Loucy (cell line): ENCODE results near the gene COLQ.

ENCODE experiments used
- H2AFZ ChIP-seq: fragments of 200-600 bp; sonication (generic); 2 replicates; pipeline ENCODE4 v1.6.0; 2016; ENCODE audit warnings: antibody characterized with exemption, mild to moderate bottlenecking, low read length, moderate library complexity
- H3F3A ChIP-seq: fragments of 200-600 bp; 2 replicates; pipeline ENCODE4 v1.6.0; 2016; ENCODE audit warnings: antibody characterized with exemption, low read depth, mild to moderate bottlenecking
- H3K27me3 ChIP-seq: fragments of 200-600 bp; sonication (generic); 2 replicates; pipeline ENCODE4 v1.6.1; 2014; ENCODE audit warnings: low read length, mild to moderate bottlenecking; ENCODE audit not compliant: insufficient read depth, poor library complexity, severe bottlenecking
- H3K36me3 ChIP-seq: fragments of 200-600 bp; sonication (generic); 2 replicates; pipeline ENCODE4 v1.6.1; 2016; ENCODE audit warnings: low read length; ENCODE audit not compliant: insufficient read depth
- H3K4me1 ChIP-seq: fragments of 200-600 bp; sonication (generic); 2 replicates; pipeline ENCODE4 v1.5.1; 2014; ENCODE audit warnings: low read length, mild to moderate bottlenecking; ENCODE audit not compliant: insufficient read depth, poor library complexity, severe bottlenecking
- H3K4me2 ChIP-seq: fragments of 200-600 bp; sonication (generic); 2 replicates; pipeline ENCODE4 v1.6.0; 2014; ENCODE audit warnings: antibody characterized with exemption, low read length, low read depth, mild to moderate bottlenecking; ENCODE audit not compliant: poor library complexity, severe bottlenecking
- H3K4me3 ChIP-seq: fragments of 200-600 bp; sonication (generic); 2 replicates; pipeline ENCODE4 v1.5.1; 2014; ENCODE audit warnings: low read length, mild to moderate bottlenecking, mixed read lengths; ENCODE audit not compliant: poor library complexity, severe bottlenecking
- H3K79me2 ChIP-seq: fragments of 200-600 bp; sonication (generic); 2 replicates; pipeline ENCODE4 v1.6.1; 2014; ENCODE audit warnings: low read length; ENCODE audit not compliant: insufficient read depth
- H3K9ac ChIP-seq: fragments of 200-600 bp; sonication (generic); 2 replicates; pipeline ENCODE4 v1.6.0; 2014; ENCODE audit warnings: mild to moderate bottlenecking, low read depth, low read length, moderate library complexity; ENCODE audit not compliant: poor library complexity, severe bottlenecking
- H3K9me2 ChIP-seq: fragments of 200-600 bp; sonication (generic); replicated peaks from 2 replicates; pipeline ENCODE4 v1.6.1; 2016; ENCODE audit warnings: low read depth, low read length, mixed read lengths
- H3K9me3 ChIP-seq: fragments of 200-600 bp; sonication (generic); 2 replicates; pipeline ENCODE4 v1.6.1; 2014; ENCODE audit warnings: mild to moderate bottlenecking, antibody characterized with exemption, low read length, low read depth; ENCODE audit not compliant: insufficient read depth
- H4K20me1 ChIP-seq: fragments of 200-600 bp; sonication (generic); 2 replicates; pipeline ENCODE4 v1.6.0; 2014; ENCODE audit warnings: antibody characterized with exemption, low read length, mild to moderate bottlenecking; ENCODE audit not compliant: insufficient read depth, poor library complexity, severe bottlenecking
- CTCF ChIP-seq: fragments of 200-600 bp; sonication (generic); conservative IDR thresholded peaks from 2 replicates; pipeline ENCODE4 v1.5.1; 2014; ENCODE audit warnings: mild to moderate bottlenecking, antibody characterized with exemption, low read length
- EZH2phosphoT487 ChIP-seq: fragments of 200-600 bp; IDR thresholded peaks from 2 replicates; pipeline ENCODE4 v1.6.1; 2018; ENCODE audit warnings: antibody characterized with exemption, mild to moderate bottlenecking, moderate library complexity, borderline replicate concordance

The COLQ gene

GRCh38 chr3:15521573-15521965 lies at the start of gene COLQ:
Gene COLQ (minus strand): TSS chr3:15521706. CDS start chr3:15521625, 81 bp downstream.
- Histone ChIP-seq H3K9ac (peak within 1 kb of the TSS; percentile 28), H4K20me1 (no peaks in the 10 kb centered on the region), H3F3A (no peaks in the 10 kb centered on the region), H3K9me2 (no peaks in the 10 kb centered on the region), H3K36me3 (no peaks in the 10 kb centered on the region), H3K4me3 (peak within 1 kb of the TSS; percentile 16), H3K79me2 (no peaks in the 10 kb centered on the region), H3K4me1 (peaks cover 35% of the 10 kb centered on the region), H3K4me2 (peak within 1 kb of the TSS; percentile 56), H3K27me3 (no peaks in the 10 kb centered on the region), H3K9me3 (no peaks in the 10 kb centered on the region), H2AFZ (0 out of 2 replicates have a peak within 1 kb of the TSS, but pooled peaks have one; percentile 54)
- no peak for TF ChIP-seq EZH2phosphoT487
- TF ChIP-seq CTCF: no peak

- H3K36me3 ChIP-seq: peaks cover 71% of the 10 kb centered on the region
- no peaks in the 10 kb centered on the region for H3K9me3 ChIP-seq
- no peaks in the 10 kb centered on the region for H3K9me2 ChIP-seq
- no peaks in the 10 kb centered on the region for H3K79me2 ChIP-seq
- H3K27me3 ChIP-seq: no peaks in the 10 kb centered on the region
- H3K4me3 ChIP-seq: no peak overlapping the region
- H3K9ac ChIP-seq: no peak overlapping the region
- H3K4me1 ChIP-seq: no peaks in the 10 kb centered on the region
- H4K20me1 ChIP-seq: no peaks in the 10 kb centered on the region
- no peak overlapping the region for H3K4me2 ChIP-seq
- TF ChIP-seq CTCF (no peak), EZH2phosphoT487 (no peak)
- no peaks in the 10 kb centered on the region for H3F3A ChIP-seq
- no peak overlapping the region for H2AFZ ChIP-seq
Observed at GRCh38 chr3:15563190-15563589, 41.7 kb upstream of the COLQ start.

GRCh38 chr3:15562560-15562959 lies 41.1 kb upstream of the COLQ start:
- H3K79me2 ChIP-seq: no peaks in the 10 kb centered on the region
- no peak overlapping the region for H3K4me3 ChIP-seq
- no peaks in the 10 kb centered on the region for H4K20me1 ChIP-seq
- no peaks in the 10 kb centered on the region for H3K9me3 ChIP-seq
- H2AFZ ChIP-seq: no peak overlapping the region
- H3K36me3 ChIP-seq: peaks cover 65% of the 10 kb centered on the region
- TF ChIP-seq EZH2phosphoT487 (no peak), CTCF (no peak)
- H3K4me1 ChIP-seq: peaks cover 3% of the 10 kb centered on the region
- no peaks in the 10 kb centered on the region for H3F3A ChIP-seq
- H3K9me2 ChIP-seq: no peaks in the 10 kb centered on the region
- no peak overlapping the region for H3K4me2 ChIP-seq
- no peak overlapping the region for H3K9ac ChIP-seq
- no peaks in the 10 kb centered on the region for H3K27me3 ChIP-seq
